ENCODE data around the gene C5orf15. TPM values are rescaled to one million over a fixed set of nuclear protein-coding genes. Genes with fewer than 3 reads are reported as not detected.

Gene C5orf15
- total and polyA plus RNA-seq, 2 experiments from 2014 or later: 37.7 to 61.4 TPM

DNA sequence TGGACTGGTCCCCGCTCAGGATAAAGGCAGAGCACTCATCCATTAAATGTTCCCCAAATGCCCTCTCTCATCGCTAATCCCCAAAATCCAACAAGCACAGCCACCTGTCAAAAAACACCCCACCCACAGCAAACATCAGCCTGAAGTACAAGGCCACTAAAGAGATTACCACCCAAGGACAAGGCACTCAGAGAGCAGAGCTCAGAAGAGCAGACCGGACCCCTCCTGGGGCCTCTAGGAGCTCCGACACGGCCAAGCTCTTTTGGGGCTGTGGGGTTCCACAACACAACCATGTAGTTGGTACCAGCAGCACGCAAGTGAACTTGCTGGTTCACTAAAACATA, 26.5 kb upstream of the C5orf15 start (continued):
- TF ChIP-seq, protein P1, sequence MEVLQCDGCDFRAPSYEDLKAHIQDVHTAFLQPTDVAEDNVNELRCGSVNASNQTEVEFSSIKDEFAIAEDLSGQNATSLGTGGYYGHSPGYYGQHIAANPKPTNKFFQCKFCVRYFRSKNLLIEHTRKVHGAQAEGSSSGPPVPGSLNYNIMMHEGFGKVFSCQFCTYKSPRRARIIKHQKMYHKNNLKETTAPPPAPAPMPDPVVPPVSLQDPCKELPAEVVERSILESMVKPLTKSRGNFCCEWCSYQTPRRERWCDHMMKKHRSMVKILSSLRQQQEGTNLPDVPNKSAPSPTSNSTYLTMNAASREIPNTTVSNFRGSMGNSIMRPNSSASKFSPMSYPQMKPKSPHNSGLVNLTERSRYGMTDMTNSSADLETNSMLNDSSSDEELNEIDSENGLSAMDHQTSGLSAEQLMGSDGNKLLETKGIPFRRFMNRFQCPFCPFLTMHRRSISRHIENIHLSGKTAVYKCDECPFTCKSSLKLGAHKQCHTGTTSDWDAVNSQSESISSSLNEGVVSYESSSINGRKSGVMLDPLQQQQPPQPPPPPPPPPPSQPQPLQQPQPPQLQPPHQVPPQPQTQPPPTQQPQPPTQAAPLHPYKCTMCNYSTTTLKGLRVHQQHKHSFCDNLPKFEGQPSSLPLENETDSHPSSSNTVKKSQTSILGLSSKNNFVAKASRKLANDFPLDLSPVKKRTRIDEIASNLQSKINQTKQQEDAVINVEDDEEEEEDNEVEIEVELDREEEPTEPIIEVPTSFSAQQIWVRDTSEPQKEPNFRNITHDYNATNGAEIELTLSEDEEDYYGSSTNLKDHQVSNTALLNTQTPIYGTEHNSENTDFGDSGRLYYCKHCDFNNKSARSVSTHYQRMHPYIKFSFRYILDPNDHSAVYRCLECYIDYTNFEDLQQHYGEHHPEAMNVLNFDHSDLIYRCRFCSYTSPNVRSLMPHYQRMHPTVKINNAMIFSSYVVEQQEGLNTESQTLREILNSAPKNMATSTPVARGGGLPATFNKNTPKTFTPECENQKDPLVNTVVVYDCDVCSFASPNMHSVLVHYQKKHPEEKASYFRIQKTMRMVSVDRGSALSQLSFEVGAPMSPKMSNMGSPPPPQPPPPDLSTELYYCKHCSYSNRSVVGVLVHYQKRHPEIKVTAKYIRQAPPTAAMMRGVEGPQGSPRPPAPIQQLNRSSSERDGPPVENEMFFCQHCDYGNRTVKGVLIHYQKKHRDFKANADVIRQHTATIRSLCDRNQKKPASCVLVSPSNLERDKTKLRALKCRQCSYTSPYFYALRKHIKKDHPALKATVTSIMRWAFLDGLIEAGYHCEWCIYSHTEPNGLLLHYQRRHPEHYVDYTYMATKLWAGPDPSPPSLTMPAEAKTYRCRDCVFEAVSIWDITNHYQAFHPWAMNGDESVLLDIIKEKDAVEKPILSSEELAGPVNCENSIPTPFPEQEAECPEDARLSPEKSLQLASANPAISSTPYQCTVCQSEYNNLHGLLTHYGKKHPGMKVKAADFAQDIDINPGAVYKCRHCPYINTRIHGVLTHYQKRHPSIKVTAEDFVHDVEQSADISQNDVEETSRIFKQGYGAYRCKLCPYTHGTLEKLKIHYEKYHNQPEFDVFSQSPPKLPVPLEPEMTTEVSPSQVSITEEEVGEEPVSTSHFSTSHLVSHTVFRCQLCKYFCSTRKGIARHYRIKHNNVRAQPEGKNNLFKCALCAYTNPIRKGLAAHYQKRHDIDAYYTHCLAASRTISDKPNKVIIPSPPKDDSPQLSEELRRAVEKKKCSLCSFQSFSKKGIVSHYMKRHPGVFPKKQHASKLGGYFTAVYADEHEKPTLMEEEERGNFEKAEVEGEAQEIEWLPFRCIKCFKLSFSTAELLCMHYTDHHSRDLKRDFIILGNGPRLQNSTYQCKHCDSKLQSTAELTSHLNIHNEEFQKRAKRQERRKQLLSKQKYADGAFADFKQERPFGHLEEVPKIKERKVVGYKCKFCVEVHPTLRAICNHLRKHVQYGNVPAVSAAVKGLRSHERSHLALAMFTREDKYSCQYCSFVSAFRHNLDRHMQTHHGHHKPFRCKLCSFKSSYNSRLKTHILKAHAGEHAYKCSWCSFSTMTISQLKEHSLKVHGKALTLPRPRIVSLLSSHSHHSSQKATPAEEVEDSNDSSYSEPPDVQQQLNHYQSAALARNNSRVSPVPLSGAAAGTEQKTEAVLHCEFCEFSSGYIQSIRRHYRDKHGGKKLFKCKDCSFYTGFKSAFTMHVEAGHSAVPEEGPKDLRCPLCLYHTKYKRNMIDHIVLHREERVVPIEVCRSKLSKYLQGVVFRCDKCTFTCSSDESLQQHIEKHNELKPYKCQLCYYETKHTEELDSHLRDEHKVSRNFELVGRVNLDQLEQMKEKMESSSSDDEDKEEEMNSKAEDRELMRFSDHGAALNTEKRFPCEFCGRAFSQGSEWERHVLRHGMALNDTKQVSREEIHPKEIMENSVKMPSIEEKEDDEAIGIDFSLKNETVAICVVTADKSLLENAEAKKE (CRISPR knock-in tag; IDR thresholded peaks at IDR 0.05): no peak
- TF ChIP-seq EZH2phosphoT487 (IDR thresholded peaks at IDR 0.05; ENCODE audit: unreplicated experiment) (no peak), ZNF114 (CRISPR knock-in tag; IDR thresholded peaks at IDR 0.05) (no peak), NANOG (IDR thresholded peaks at IDR 0.05; ENCODE audit: borderline replicate concordance) (no peak), JUNB (IDR thresholded peaks at IDR 0.05; ENCODE audit: unreplicated experiment) (no peak), ZNF331 (CRISPR knock-in tag; IDR thresholded peaks at IDR 0.05; ENCODE audit: low read depth) (no peak), CTCF (conservative IDR thresholded peaks at IDR 0.05; ENCODE audit: low read depth in 2 of 2) (no peak), EZH2 (IDR thresholded peaks at IDR 0.05; ENCODE audit: low read depth, unreplicated experiment) (no peak), POLR2AphosphoS5 (IDR thresholded peaks at IDR 0.05; ENCODE audit: low read depth) (no peak), STAT1 (IDR thresholded peaks at IDR 0.05; ENCODE audit: unreplicated experiment) (no peak)
